T-cell (primary cell): ENCODE results near the gene VSTM2B. TPM values are rescaled to one million over a fixed set of nuclear protein-coding genes. Genes with fewer than 3 reads are reported as not detected.

Source experiments
- ATAC-seq, 4 experiments: fragments of 200-7000 bp in 3 of 4; fragments of 150-1000 bp in 1 of 4; cut with Tn5 transposase; replicated peaks in 1 of 4; 1 replicate in 3 of 4; 2 replicates in 1 of 4; pipeline ENCODE4 v1.10.0; 2021; ENCODE audit warnings: moderate library complexity in 3 of 4, mild to moderate bottlenecking in 2 of 4, moderate number of reproducible peaks in 1 of 4
- CTCF ChIA-PET, 2 donors: fragments of 300-600 bp; sonication (Branson Sonifier 250); formaldehyde crosslinking; loops; one replicate each; lab custom pipeline; 2022; ENCODE audit warnings: antibody characterized with exemption in 2 of 2; lab: Charles Lee
- POLR2A ChIA-PET, 2 donors: fragments of 300-600 bp; sonication (Branson Sonifier 250); formaldehyde crosslinking; loops; one replicate each; lab custom pipeline; 2022; ENCODE audit warnings: antibody characterized with exemption in 2 of 2; lab: Charles Lee
- DNase-seq, 35 experiments: peaks; one replicate each; pipeline versions ENCODE4 v3.0.0 to v3.0.0-alpha.2; 2013 to 2023
- H3K27ac ChIP-seq: one replicate; pipeline ENCODE4 v1.5.1; 2013; ENCODE audit warnings: low read length
- H3K27me3 ChIP-seq, 2 experiments: replicated peaks in 1 of 2; 1 replicate in 1 of 2; 2 replicates in 1 of 2; pipeline versions ENCODE4 v1.6.1 to v1.7.0; 2013; ENCODE audit warnings: low read length in 1 of 2, mixed read lengths in 1 of 2; ENCODE audit not compliant: control insufficient read depth in 2 of 2, insufficient read depth in 2 of 2; ENCODE audit errors: extremely low read depth in 1 of 2
- H3K36me3 ChIP-seq, 2 donors: 1 replicate in 1 of 2; 2 replicates in 1 of 2; pipeline versions ENCODE4 v1.6.1 to v1.7.0; 2013; ENCODE audit warnings: low read length in 1 of 2; ENCODE audit not compliant: control insufficient read depth in 2 of 2, insufficient read depth in 1 of 2; ENCODE audit errors: extremely low read depth in 1 of 2
- H3K4me1 ChIP-seq, 2 experiments: 1 replicate in 1 of 2; 2 replicates in 1 of 2; pipeline versions ENCODE4 v1.6.1 to v1.7.0; 2013; ENCODE audit warnings: low read length in 2 of 2, mixed read lengths in 1 of 2; ENCODE audit not compliant: insufficient read depth in 2 of 2, control insufficient read depth in 1 of 2; ENCODE audit errors: extremely low read depth in 1 of 2
- H3K4me3 ChIP-seq, 2 donors: 1 replicate in 1 of 2; 2 replicates in 1 of 2; pipeline versions ENCODE4 v1.5.1 to v1.7.0; 2013; ENCODE audit warnings: mild to moderate bottlenecking in 2 of 2, low read length in 1 of 2, moderate library complexity in 1 of 2; ENCODE audit not compliant: control insufficient read depth in 1 of 2; ENCODE audit errors: extremely low read depth in 1 of 2
- H3K9me3 ChIP-seq: 2 replicates; pipeline ENCODE4 v1.7.0; 2013
- H3K27ac Mint-ChIP-seq, 2 donors: one replicate each; pipeline ENCODE4 v1.8.0; 2020 to 2021; ENCODE audit warnings: mild to moderate bottlenecking in 2 of 2, mixed read lengths in 2 of 2
- H3K27me3 Mint-ChIP-seq, 2 donors: one replicate each; pipeline ENCODE4 v1.8.0; 2021 to 2022; ENCODE audit warnings: mixed read lengths in 2 of 2
- H3K36me3 Mint-ChIP-seq: one replicate; pipeline ENCODE4 v1.8.0; 2021; ENCODE audit warnings: mixed read lengths
- H3K4me1 Mint-ChIP-seq, 3 donors: one replicate each; pipeline ENCODE4 v1.8.0; 2020 to 2022; ENCODE audit warnings: mixed read lengths in 3 of 3, mild to moderate bottlenecking in 1 of 3
- H3K4me3 Mint-ChIP-seq, 3 donors: one replicate each; pipeline ENCODE4 v1.8.0; 2020 to 2022; ENCODE audit warnings: mild to moderate bottlenecking in 3 of 3, mixed read lengths in 3 of 3, moderate library complexity in 3 of 3
- H3K9me3 Mint-ChIP-seq, 3 donors: one replicate each; pipeline ENCODE4 v1.8.0; 2020 to 2022; ENCODE audit warnings: mixed read lengths in 3 of 3
- WGBS: methylation state at CpG from one replicate; pipeline ENCODE4 v1.1.5; 2013; ENCODE audit warnings: missing lambda C conversion rate; ENCODE audit not compliant: insufficient coverage; 5-methylcytosine and 5-hydroxymethylcytosine counted together
- total RNA-seq, 35 experiments: library from RNA in 6 of 35; stranded (reverse) in 6 of 35; fragments of 120-200 nt in 1 of 35; gene quantifications; one replicate each; pipeline versions ENCODE4 v1.2.1 to v1.2.4 and lab custom pipeline; 2013 to 2026

VSTM2B gene
- total RNA-seq, 5 donors from 2014 or later (not counting 1 experiment from before 2014, with no cell fraction given) = not detected

- no peaks in the 10 kb centered on the region for H3K4me1 ChIP-seq
- Mint-ChIP-seq H3K4me1 (no peaks in the 10 kb centered on the region), H3K4me3 (no peak overlapping the region), H3K27me3 (peaks cover 9 to 22% of the 10 kb centered on the region in 2 donors), H3K9me3 (no peaks in the 10 kb centered on the region), H3K36me3 (no peaks in the 10 kb centered on the region), H3K27ac (no peak overlapping the region)
- DNase-seq (no peak), ATAC-seq (no peak)
- H3K27me3 ChIP-seq = peaks cover 0 to 52% of the 10 kb centered on the region in 2 experiments
- no peak overlapping the region for H3K27ac ChIP-seq
- ChIA-PET CTCF (no interaction called here), POLR2A (no interaction called here)
- no peaks in the 10 kb centered on the region for H3K36me3 ChIP-seq
- H3K4me3 ChIP-seq = no peak overlapping the region
- no peaks in the 10 kb centered on the region for H3K9me3 ChIP-seq
- WGBS = 81% methylated on average over 18 of the region's 18 CpGs
These were observed 25.7 kb upstream of the VSTM2B start for GRCh38 chr19:29499921-29500590.

DNA sequence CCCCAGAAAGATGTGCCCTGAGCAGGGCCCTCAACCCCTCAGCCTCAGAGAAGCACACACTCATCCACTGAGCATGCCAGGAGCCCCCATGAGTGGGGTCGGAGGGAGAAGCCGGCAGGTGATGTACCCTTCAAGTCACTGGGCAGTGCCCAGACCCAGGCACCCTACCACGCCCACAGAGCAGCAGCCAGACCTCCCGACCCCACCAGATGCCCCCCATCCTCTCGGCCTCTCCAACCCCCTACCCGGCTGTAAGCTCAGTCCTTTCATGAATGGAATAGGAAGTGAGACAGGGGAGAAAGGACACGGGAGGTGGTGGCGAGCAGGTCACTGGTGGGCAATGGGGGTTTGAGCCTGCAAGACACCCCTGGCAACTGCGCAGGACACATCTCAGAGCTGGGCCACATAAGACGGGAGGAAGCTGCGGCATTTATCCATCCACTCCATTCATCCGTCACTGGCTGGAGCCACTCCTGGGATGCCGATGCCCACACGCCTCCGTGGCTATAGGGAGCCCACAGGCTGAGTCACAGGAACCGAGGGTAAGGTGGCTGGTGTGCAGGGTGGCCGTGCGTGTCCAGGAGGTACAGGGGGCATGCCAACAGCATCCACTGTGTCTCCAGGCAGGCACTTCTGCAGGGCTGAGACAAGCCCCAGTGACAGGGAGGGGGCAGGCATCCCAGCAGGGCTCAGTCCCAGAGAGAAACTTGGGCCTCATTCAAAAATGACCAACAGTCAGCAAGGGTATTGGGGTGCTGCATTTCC is 23.8 kb upstream of the VSTM2B start:
- ATAC-seq (no peak), DNase-seq (no peak)
- no peaks in the 10 kb centered on the region for H3K36me3 Mint-ChIP-seq
- Histone ChIP-seq H3K4me3 (no peak overlapping the region), H3K36me3 (no peaks in the 10 kb centered on the region), H3K9me3 (no peaks in the 10 kb centered on the region), H3K4me1 (no peaks in the 10 kb centered on the region), H3K27me3 (peaks cover 0 to 49% of the 10 kb centered on the region in 2 experiments), H3K27ac (no peak overlapping the region)
- 85% methylated on average over 9 of the region's 18 CpGs for WGBS
- no peak overlapping the region for H3K4me3 Mint-ChIP-seq
- H3K4me1 Mint-ChIP-seq = no peaks in the 10 kb centered on the region
- no peak overlapping the region for H3K27ac Mint-ChIP-seq
- CTCF ChIA-PET = no interaction called here
- peaks cover 9 to 27% of the 10 kb centered on the region in 2 donors for H3K27me3 Mint-ChIP-seq
- POLR2A ChIA-PET = no interaction called here
- H3K9me3 Mint-ChIP-seq = no peaks in the 10 kb centered on the region

DNA sequence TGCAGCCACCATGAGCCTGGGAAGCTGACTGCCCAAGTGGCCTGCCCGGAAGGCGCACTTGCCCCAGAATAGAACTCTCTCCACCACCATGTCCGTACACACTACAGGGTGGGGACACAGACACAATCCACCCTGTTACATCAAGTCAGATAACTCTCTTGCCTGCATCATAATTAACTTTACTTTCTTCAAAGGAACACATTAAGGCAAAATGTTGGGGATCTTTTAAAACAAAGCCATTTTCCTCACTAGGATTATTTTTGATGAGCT is 23.3 kb upstream of the VSTM2B start:
- no peak overlapping the region for H3K27ac ChIP-seq
- no peak for ATAC-seq
- Mint-ChIP-seq H3K36me3 (no peaks in the 10 kb centered on the region), H3K9me3 (no peaks in the 10 kb centered on the region), H3K27ac (no peak overlapping the region), H3K4me1 (no peaks in the 10 kb centered on the region), H3K4me3 (no peak overlapping the region), H3K27me3 (peaks cover 12 to 30% of the 10 kb centered on the region in 2 donors)
- POLR2A ChIA-PET = no interaction called here
- no peaks in the 10 kb centered on the region for H3K9me3 ChIP-seq
- peaks cover 0 to 51% of the 10 kb centered on the region in 2 experiments for H3K27me3 ChIP-seq
- DNase-seq = no peak
- no peaks in the 10 kb centered on the region for H3K4me1 ChIP-seq
- 94% methylated on average over 3 of the region's 3 CpGs for WGBS
- CTCF ChIA-PET = no interaction called here
- H3K36me3 ChIP-seq = no peaks in the 10 kb centered on the region
- H3K4me3 ChIP-seq = no peak overlapping the region

GRCh38 chr19:29503140-29503758 is 22.5 kb upstream of the VSTM2B start:
- DNase-seq (no peak), ATAC-seq (no peak)
- Mint-ChIP-seq H3K27ac (no peak overlapping the region), H3K4me3 (no peak overlapping the region), H3K4me1 (no peaks in the 10 kb centered on the region), H3K9me3 (no peaks in the 10 kb centered on the region), H3K27me3 (peaks cover 19 to 35% of the 10 kb centered on the region in 2 donors), H3K36me3 (no peaks in the 10 kb centered on the region)
- WGBS = 83% methylated on average over 11 of the region's 12 CpGs
- POLR2A ChIA-PET = no interaction called here
- Histone ChIP-seq H3K36me3 (no peaks in the 10 kb centered on the region), H3K27me3 (peaks cover 0 to 47% of the 10 kb centered on the region in 2 experiments), H3K4me1 (no peaks in the 10 kb centered on the region), H3K27ac (no peak overlapping the region), H3K9me3 (no peaks in the 10 kb centered on the region), H3K4me3 (no peak overlapping the region)
- CTCF ChIA-PET = no interaction called here

DNA sequence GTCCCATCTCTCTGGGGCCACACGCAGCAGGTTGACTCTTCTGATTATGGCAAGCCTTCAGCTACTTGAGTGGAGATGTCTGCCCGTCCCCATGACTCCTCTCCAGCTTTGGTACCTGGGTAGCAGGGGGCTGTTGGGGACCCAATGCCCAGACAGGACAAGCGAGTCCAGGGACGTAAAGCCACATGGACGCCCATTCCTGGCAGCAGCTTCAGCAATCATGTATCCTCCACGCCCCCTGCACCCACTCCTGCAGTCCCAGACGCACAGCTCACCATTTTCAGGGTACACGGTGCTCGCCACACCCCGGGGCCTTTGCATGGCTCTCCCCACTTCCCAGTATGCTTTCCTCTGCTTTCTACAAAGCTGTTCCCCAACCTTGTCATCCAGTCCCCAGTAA is 22.0 kb upstream of the VSTM2B start:
- H3K4me1 ChIP-seq = no peaks in the 10 kb centered on the region
- H3K4me3 ChIP-seq = no peak overlapping the region
- H3K9me3 Mint-ChIP-seq = no peaks in the 10 kb centered on the region
- ATAC-seq = no peak
- H3K36me3 ChIP-seq = no peaks in the 10 kb centered on the region
- peaks cover 0 to 50% of the 10 kb centered on the region in 2 experiments for H3K27me3 ChIP-seq
- no peaks in the 10 kb centered on the region for H3K9me3 ChIP-seq
- H3K36me3 Mint-ChIP-seq = no peaks in the 10 kb centered on the region
- WGBS = 79% methylated on average over 9 of the region's 10 CpGs
- ChIA-PET POLR2A (no interaction called here), CTCF (no interaction called here)
- no peaks in the 10 kb centered on the region for H3K4me1 Mint-ChIP-seq
- no peak overlapping the region for H3K27ac ChIP-seq
- peaks cover 18 to 36% of the 10 kb centered on the region in 2 donors for H3K27me3 Mint-ChIP-seq
- H3K4me3 Mint-ChIP-seq = no peak overlapping the region
- H3K27ac Mint-ChIP-seq = no peak overlapping the region
- no peak for DNase-seq

- Histone ChIP-seq H3K9me3 (no peaks in the 10 kb centered on the region), H3K4me1 (no peaks in the 10 kb centered on the region), H3K4me3 (no peak overlapping the region), H3K36me3 (no peaks in the 10 kb centered on the region), H3K27ac (no peak overlapping the region), H3K27me3 (peaks cover 0 to 56% of the 10 kb centered on the region in 2 experiments)
- Mint-ChIP-seq H3K27ac (no peak overlapping the region), H3K9me3 (no peaks in the 10 kb centered on the region), H3K27me3 (peaks cover 16 to 41% of the 10 kb centered on the region in 2 donors), H3K4me1 (no peaks in the 10 kb centered on the region), H3K4me3 (no peak overlapping the region), H3K36me3 (no peaks in the 10 kb centered on the region)
- ChIA-PET POLR2A (no interaction called here), CTCF (no interaction called here)
- DNase-seq (no peak), ATAC-seq (no peak)
- WGBS = 69% methylated on average over 7 of the region's 8 CpGs
These were observed 21.3 kb upstream of the VSTM2B start for GRCh38 chr19:29504454-29504853.
